IMR-90 (cell line): ENCODE results near the gene SLC26A8. TPM values are rescaled to one million over a fixed set of nuclear protein-coding genes. Genes with fewer than 3 reads are reported as not detected.

ENCODE experiments used
- ATAC-seq: fragments of 200-7000 bp; cut with Tn5 transposase; 2 replicates; pipeline ENCODE4 v1.9.1; 2020; ENCODE audit warnings: low read depth, mild to moderate bottlenecking, moderate library complexity
- BruUV-seq: library from RNA; stranded (reverse); fragments of 400-500 nt; replicated peaks from 2 replicates; lab custom pipeline; 2021; lab: Mats Ljungman, UMichigan
- CTCF ChIA-PET: fragments of 300-600 bp; formaldehyde crosslinking; extraction: SDS; loops from one replicate; lab custom pipeline; 2021; ENCODE audit warnings: antibody characterized with exemption; lab: Yijun Ruan, JAX
- POLR2A ChIA-PET: fragments of 300-600 bp; sonication (Branson Sonifier 250); formaldehyde crosslinking; loops from one replicate; lab custom pipeline; 2022; ENCODE audit warnings: antibody characterized with exemption; ENCODE audit not compliant: unreplicated experiment; lab: Charles Lee
- DNase-seq: peaks from one replicate; pipeline ENCODE4 v3.0.0; 2013
- H2AFZ ChIP-seq: replicated peaks from 2 replicates; pipeline ENCODE3; 2013; ENCODE audit warnings: low read length, mild to moderate bottlenecking; ENCODE audit not compliant: poor library complexity
- H2AK5ac ChIP-seq: 2 replicates; pipeline ENCODE4 v1.6.1; 2013; ENCODE audit warnings: low read depth, low read length, inconsistent platforms
- H2AK9ac ChIP-seq: replicated peaks from 2 replicates; pipeline ENCODE3; 2013; ENCODE audit warnings: mild to moderate bottlenecking, low read depth, low read length, moderate library complexity; ENCODE audit not compliant: poor library complexity
- H2BK120ac ChIP-seq: 2 replicates; pipeline ENCODE4 v1.6.1; 2013; ENCODE audit warnings: low read depth, low read length, inconsistent platforms
- H2BK15ac ChIP-seq: 3 replicates; pipeline ENCODE4 v1.6.1; 2013; ENCODE audit warnings: low read depth, low read length, inconsistent platforms
- H2BK20ac ChIP-seq: 2 replicates; pipeline ENCODE4 v1.6.1; 2013; ENCODE audit warnings: low read depth, mild to moderate bottlenecking, inconsistent platforms, low read length, moderate library complexity
- H2BK5ac ChIP-seq: 2 replicates; pipeline ENCODE4 v1.6.1; 2013; ENCODE audit warnings: mild to moderate bottlenecking, low read depth, low read length, inconsistent platforms; ENCODE audit not compliant: poor library complexity, severe bottlenecking
- H3K14ac ChIP-seq: replicated peaks from 2 replicates; pipeline ENCODE4 v1.6.1; 2013; ENCODE audit warnings: low read depth, low read length, inconsistent platforms
- H3K18ac ChIP-seq: 2 replicates; pipeline ENCODE4 v1.6.1; 2013; ENCODE audit warnings: low read depth, low read length, control low read depth
- H3K23ac ChIP-seq: 2 replicates; pipeline ENCODE4 v1.6.1; 2013; ENCODE audit warnings: low read depth, low read length, inconsistent platforms
- H3K27ac ChIP-seq: 2 replicates; pipeline ENCODE4 v1.5.1; 2013; ENCODE audit warnings: mild to moderate bottlenecking, control low read depth, low read length; ENCODE audit not compliant: insufficient read depth
- H3K27me3 ChIP-seq: 2 replicates; pipeline ENCODE4 v1.6.1; 2013; ENCODE audit warnings: low read length; ENCODE audit not compliant: control insufficient read depth, insufficient read depth
- H3K36me3 ChIP-seq: 2 replicates; pipeline ENCODE4 v1.6.1; 2013; ENCODE audit warnings: low read length, mixed read lengths; ENCODE audit not compliant: control insufficient read depth, insufficient read depth
- H3K4ac ChIP-seq: 2 replicates; pipeline ENCODE4 v1.6.1; 2013; ENCODE audit warnings: low read depth, low read length, inconsistent platforms
- H3K4me1 ChIP-seq: 2 replicates; pipeline ENCODE4 v1.6.1; 2013; ENCODE audit warnings: low read length, mixed read lengths; ENCODE audit not compliant: control insufficient read depth, insufficient read depth
- H3K4me2 ChIP-seq: 2 replicates; pipeline ENCODE4 v1.6.1; 2013; ENCODE audit warnings: low read depth, mild to moderate bottlenecking, control low read depth, low read length, moderate library complexity
- H3K4me3 ChIP-seq: 2 replicates; pipeline ENCODE4 v1.5.1; 2013; ENCODE audit warnings: low read depth, mild to moderate bottlenecking, control low read depth, low read length, moderate library complexity; ENCODE audit not compliant: insufficient read depth
- H3K56ac ChIP-seq: 2 replicates; pipeline ENCODE4 v1.6.1; 2013; ENCODE audit warnings: low read length, inconsistent platforms; ENCODE audit not compliant: insufficient read depth; ENCODE audit errors: extremely low read depth
- H3K79me1 ChIP-seq, 2 experiments: 2 replicates each; pipeline ENCODE4 v1.6.1; 2013; ENCODE audit warnings: low read length in 2 of 2, inconsistent platforms in 1 of 2, low read depth in 1 of 2
- H3K9ac ChIP-seq: 2 replicates; pipeline ENCODE4 v1.6.1; 2013; ENCODE audit warnings: low read depth, low read length, control low read depth
- H3K9me1 ChIP-seq: 2 replicates; pipeline ENCODE4 v1.6.1; 2013; ENCODE audit warnings: low read length, inconsistent platforms; ENCODE audit not compliant: insufficient read depth
- H3K9me3 ChIP-seq: 2 replicates; pipeline ENCODE4 v1.6.1; 2013; ENCODE audit warnings: low read length; ENCODE audit not compliant: control insufficient read depth, insufficient read depth
- H4K20me1 ChIP-seq: 2 replicates; pipeline ENCODE4 v1.6.1; 2013; ENCODE audit warnings: low read length, inconsistent platforms; ENCODE audit not compliant: insufficient read depth
- H4K5ac ChIP-seq: 2 replicates; pipeline ENCODE4 v1.6.1; 2013; ENCODE audit warnings: mild to moderate bottlenecking, low read depth, low read length, control low read depth
- H4K8ac ChIP-seq, 2 experiments: 2 replicates each; pipeline ENCODE4 v1.6.1; 2013; ENCODE audit warnings: low read depth in 2 of 2, low read length in 2 of 2, control low read depth in 1 of 2, inconsistent platforms in 1 of 2
- H4K91ac ChIP-seq: 2 replicates; pipeline ENCODE4 v1.6.1; 2013; ENCODE audit warnings: low read depth, low read length, inconsistent platforms; ENCODE audit not compliant: insufficient read depth
- BHLHE40 ChIP-seq: fragments of 150-350 bp; IDR thresholded peaks from 2 replicates; pipeline ENCODE4 v1.6.1; 2016; ENCODE audit warnings: mild to moderate bottlenecking, low read depth, low read length
- CEBPB ChIP-seq: IDR thresholded peaks from 2 replicates; pipeline ENCODE4 v1.6.1; 2012; ENCODE audit warnings: low read depth, low read length, improper control_type of control experiment
- MAFK ChIP-seq: IDR thresholded peaks from 2 replicates; pipeline ENCODE4 v1.6.1; 2012; ENCODE audit warnings: low read depth, low read length, improper control_type of control experiment
- MAZ ChIP-seq: IDR thresholded peaks from 2 replicates; pipeline ENCODE4 v1.6.1; 2012; ENCODE audit warnings: low read depth, mild to moderate bottlenecking, low read length, improper control_type of control experiment, moderate library complexity, borderline replicate concordance
- POLR2A ChIP-seq: IDR thresholded peaks from 2 replicates; pipeline ENCODE4 v1.6.1; 2012; ENCODE audit warnings: mild to moderate bottlenecking, low read depth, low read length
- RCOR1 ChIP-seq: IDR thresholded peaks from 2 replicates; pipeline ENCODE4 v1.6.1; 2012; ENCODE audit warnings: mild to moderate bottlenecking, low read length, improper control_type of control experiment; ENCODE audit not compliant: insufficient replicate concordance
- SMC3 ChIP-seq: fragments of 150-350 bp; IDR thresholded peaks from 2 replicates; pipeline ENCODE4 v1.6.1; 2016; ENCODE audit warnings: low read depth, mild to moderate bottlenecking, antibody characterized with exemption, low read length, moderate library complexity
- WGBS, 2 experiments: methylation state at CpG; one replicate each; pipeline versions ENCODE4 v1.1.5 to v1.1.7; 2013; ENCODE audit warnings: missing lambda C conversion rate in 2 of 2; ENCODE audit not compliant: insufficient read length in 1 of 2; ENCODE audit errors: extremely low coverage in 2 of 2; 5-methylcytosine and 5-hydroxymethylcytosine counted together
- dilution Hi-C: fragments of 300-500 bp; cut with HindIII; formaldehyde crosslinking; loops from one replicate; pipeline ENCODE4 v1.14.3; 2018; ENCODE audit warnings: low sequenced_read_pairs; ENCODE audit not compliant: unreplicated experiment
- in situ Hi-C: fragments of 300-500 bp; cut with MboI; formaldehyde crosslinking; loops from 3 replicates; pipeline ENCODE4 v1.14.3; 2019; ENCODE audit warnings: low sequenced_read_pairs, inconsistent platforms, mixed read lengths
- intact Hi-C: fragments of 100-400 bp; cut with micrococcal nuclease; formaldehyde crosslinking; loops from 2 replicates; pipeline ENCODE4 v1.10.0; 2022
- polyA plus RNA-seq, 3 experiments: library from polyadenylated mRNA; depleted of rRNA; stranded (reverse); fragments of >200 nt; gene quantifications; 2 replicates each; pipeline ENCODE4 v1.2.3, GENCODE V29; 2012; ENCODE audit warnings: low replicate concordance in 1 of 3
- total RNA-seq: library from RNA; depleted of rRNA; stranded (reverse); fragments of >200 nt; gene quantifications from 2 replicates; pipeline ENCODE4 v1.2.3, GENCODE V29; 2012

The SLC26A8 gene
- total and polyA plus RNA-seq, 2 of the 4 experiments (the other 2 are of a cell fraction) = 0.07 TPM; not detected in 1

DNA sequence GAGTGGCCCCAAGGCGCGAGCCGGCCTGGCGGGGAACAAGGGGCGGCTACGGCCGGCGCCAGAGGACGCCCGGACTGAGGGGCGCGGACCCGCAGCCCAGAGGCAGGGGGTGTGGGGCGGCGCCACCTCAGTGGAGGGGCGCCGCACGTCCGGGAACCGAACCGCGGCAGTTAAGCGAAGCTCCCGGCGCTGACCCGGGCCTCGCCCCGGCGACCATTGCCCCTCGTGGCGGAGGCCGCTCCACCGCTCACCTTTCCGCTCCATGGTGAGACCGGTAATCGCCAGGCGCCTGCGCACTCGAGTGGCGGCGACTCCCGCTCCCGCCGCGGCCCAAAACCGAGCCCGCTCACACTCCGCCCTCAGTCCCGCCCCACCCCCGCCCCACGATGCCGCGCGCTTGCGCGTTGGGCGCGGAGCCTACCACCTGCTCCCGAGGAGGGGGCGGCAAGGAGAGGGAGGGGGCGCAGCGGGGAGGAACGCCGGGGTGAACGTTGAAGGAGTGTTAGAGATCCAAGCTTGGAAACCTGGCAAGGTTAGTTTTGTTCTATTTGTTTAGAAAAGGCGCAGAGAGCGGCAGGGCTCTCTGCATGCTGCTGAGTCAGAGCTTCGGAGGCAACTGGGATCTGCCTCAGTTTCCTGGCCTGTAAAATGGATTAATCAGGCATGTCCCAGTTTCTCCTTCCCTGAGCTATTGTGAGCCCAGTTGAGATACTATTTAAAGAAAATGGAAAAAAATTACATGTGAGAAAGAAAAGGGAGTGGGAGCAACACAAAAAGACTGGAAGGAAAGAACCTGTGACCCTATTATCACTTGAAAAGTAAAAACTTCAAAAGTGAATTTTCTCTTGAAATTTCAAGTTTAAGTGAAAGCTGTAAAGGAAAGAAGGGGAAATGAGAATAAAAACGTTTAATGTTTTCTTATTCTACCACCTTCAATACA lies 103.4 kb downstream of the SLC26A8 start, which contains the start of gene SRPK1:
TSS of gene SRPK1 (minus strand) at position 306 of the 940 bp plus-strand sequence. CDS start at position 264, 42 bp downstream.
- BruUV-seq = no TSS peak
- peak within 1 kb of the TSS; percentile 76; the same call in 1 of the 2 replicates for H2BK120ac ChIP-seq

More for the DNA sequence above, 103.4 kb downstream of the SLC26A8 start, which contains the start of gene SRPK1:
- Histone ChIP-seq H3K4ac (peak within 1 kb of the TSS; percentile 73), H3K56ac (peak within 1 kb of the TSS; percentile 36; the same call in 1 of the 2 replicates), H3K9me3 (no peaks in the 10 kb centered on the region), H4K5ac (no peak within 1 kb of the TSS; the same call in 1 of the 2 replicates), H2BK20ac (peak within 1 kb of the TSS; percentile 71; the same call in 1 of the 2 replicates), H3K9ac (peak within 1 kb of the TSS; percentile 76), H3K14ac (peak within 1 kb of the TSS; percentile 80), H2AFZ (peak within 1 kb of the TSS; percentile 94), H3K23ac (peak within 1 kb of the TSS; percentile 77), H2AK9ac (peak within 1 kb of the TSS; percentile 91), H4K8ac (peak within 1 kb of the TSS; percentile 31 to 95), H4K91ac (peak within 1 kb of the TSS; percentile 70), H3K4me1 (no peaks in the 10 kb centered on the region; the same call in 1 of the 2 replicates), H2AK5ac (peak within 1 kb of the TSS; percentile 80), H3K79me1 (peaks cover 9 to 37% of the 10 kb centered on the region in 2 experiments; a peak in 2 of 4 replicates), H3K9me1 (no peaks in the 10 kb centered on the region), H3K36me3 (no peaks in the 10 kb centered on the region), H2BK5ac (peak within 1 kb of the TSS; percentile 78), H3K27ac (peak within 1 kb of the TSS; percentile 67), H3K27me3 (no peaks in the 10 kb centered on the region), H2BK15ac (no peak within 1 kb of the TSS; the same call in 2 of the 3 replicates), H3K18ac (peak within 1 kb of the TSS; percentile 21; the same call in 1 of the 2 replicates), H3K4me3 (peak within 1 kb of the TSS; percentile 88), H3K4me2 (peak within 1 kb of the TSS; percentile 65), H4K20me1 (no peaks in the 10 kb centered on the region; the same call in 1 of the 2 replicates)
- 0% methylated on average over 21 of the region's 69 CpGs; no CpG with 5 or more reads in 1 of the 2 experiments for WGBS, 2 experiments
- DNase-seq (peak; percentile 74), ATAC-seq (peak; percentile 93)
- in situ Hi-C loops (no loop called here), dilution Hi-C loops (no loop called here), intact Hi-C loops (loop anchor here (2.0 kb wide), 1 partner anchor 106 kb away; the partner anchor contains the start of gene MAPK14)
- TF ChIP-seq MAZ (peak; percentile 92; the same call in 1 of the 2 replicates), CEBPB (no peak), RCOR1 (peak; percentile 88), SMC3 (no peak), MAFK (peak; percentile 23; the same call in 1 of the 2 replicates), BHLHE40 (0 out of 2 replicates have a peak, but pooled peaks have one; percentile 46), POLR2A (peak; percentile 48; the same call in 1 of the 2 replicates)
- CTCF ChIA-PET = no interaction called here
- POLR2A ChIA-PET = no interaction called here
